Measurements from ENCODE around the gene ABCA3.
"Not testable (repeated sequence)": the region's sequence is repeated elsewhere in the genome, so short reads cannot be mapped to it uniquely, and the experiment has no call there.

DNA sequence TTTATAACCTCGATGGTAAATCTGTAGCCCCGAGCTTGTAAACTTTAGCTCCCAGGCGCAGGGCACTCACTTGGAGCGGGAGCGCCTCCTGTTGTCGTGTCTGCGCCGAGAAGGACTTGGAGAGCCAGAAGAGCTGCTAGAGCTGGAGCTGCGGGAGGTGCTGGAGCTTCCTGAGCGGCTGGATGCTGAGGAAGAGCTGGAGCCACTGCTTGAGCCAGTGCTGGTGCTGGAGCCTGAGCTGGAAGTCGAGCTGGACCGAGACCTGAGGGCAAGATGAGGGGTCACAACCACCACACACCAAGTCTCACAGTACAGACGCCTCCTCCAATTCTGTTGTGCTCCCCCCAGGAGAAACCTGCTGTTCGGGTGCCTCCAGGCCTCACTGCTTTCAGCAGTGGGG, 77.5 kb downstream of the ABCA3 start:
- TF ChIP-seq, protein P1, sequence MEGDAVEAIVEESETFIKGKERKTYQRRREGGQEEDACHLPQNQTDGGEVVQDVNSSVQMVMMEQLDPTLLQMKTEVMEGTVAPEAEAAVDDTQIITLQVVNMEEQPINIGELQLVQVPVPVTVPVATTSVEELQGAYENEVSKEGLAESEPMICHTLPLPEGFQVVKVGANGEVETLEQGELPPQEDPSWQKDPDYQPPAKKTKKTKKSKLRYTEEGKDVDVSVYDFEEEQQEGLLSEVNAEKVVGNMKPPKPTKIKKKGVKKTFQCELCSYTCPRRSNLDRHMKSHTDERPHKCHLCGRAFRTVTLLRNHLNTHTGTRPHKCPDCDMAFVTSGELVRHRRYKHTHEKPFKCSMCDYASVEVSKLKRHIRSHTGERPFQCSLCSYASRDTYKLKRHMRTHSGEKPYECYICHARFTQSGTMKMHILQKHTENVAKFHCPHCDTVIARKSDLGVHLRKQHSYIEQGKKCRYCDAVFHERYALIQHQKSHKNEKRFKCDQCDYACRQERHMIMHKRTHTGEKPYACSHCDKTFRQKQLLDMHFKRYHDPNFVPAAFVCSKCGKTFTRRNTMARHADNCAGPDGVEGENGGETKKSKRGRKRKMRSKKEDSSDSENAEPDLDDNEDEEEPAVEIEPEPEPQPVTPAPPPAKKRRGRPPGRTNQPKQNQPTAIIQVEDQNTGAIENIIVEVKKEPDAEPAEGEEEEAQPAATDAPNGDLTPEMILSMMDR (IDR thresholded peaks at IDR 0.05), result not testable (repeated sequence)
- TF ChIP-seq POLR2A (IDR thresholded peaks at IDR 0.05), result not testable (repeated sequence)

Data from prostate gland (tissue), 2 donors.